HCT116 (cell line): Measurements from ENCODE around the gene IL18RAP. TPM values are rescaled to one million over a fixed set of nuclear protein-coding genes. Genes with fewer than 3 reads are reported as not detected.

Source experiments
- ATAC-seq: fragments of 200-7000 bp; cut with Tn5 transposase; 2 replicates; pipeline ENCODE4 v1.9.1; 2020; ENCODE audit warnings: mild to moderate bottlenecking, moderate library complexity
- BruUV-seq: library from RNA; stranded (reverse); fragments of 400-500 nt; replicated peaks from 2 replicates; lab custom pipeline; 2021; lab: Mats Ljungman, UMichigan
- CTCF ChIA-PET: fragments of 300-600 bp; sonication (Branson Sonifier 250); formaldehyde crosslinking; loops from one replicate; lab custom pipeline; 2021; ENCODE audit warnings: antibody characterized with exemption; lab: Charles Lee
- POLR2A ChIA-PET: fragments of 300-600, 350-600 bp; sonication (Branson Sonifier 250); formaldehyde crosslinking; loops from one replicate; lab custom pipeline; 2021; ENCODE audit warnings: antibody characterized with exemption; lab: Charles Lee
- RAD21 ChIA-PET, 2 experiments: fragments of 300-600 bp; sonication (Branson Sonifier 250); formaldehyde crosslinking; loops; one replicate each; lab custom pipeline; 2023; ENCODE audit warnings: low total read pairs in 2 of 2; ENCODE audit not compliant: uncharacterized antibody in 2 of 2, unreplicated experiment in 2 of 2, low non-redundant PET in 1 of 2; lab: Charles Lee
- DNase-seq: peaks from one replicate; pipeline ENCODE4 v3.0.0-alpha.2; 2010; ENCODE audit warnings: low read depth, low spot score
- H2AFZ ChIP-seq: fragments of 200-600 bp; shearing (Covaris generic), sonication (generic); 2 replicates; pipeline ENCODE4 v1.6.1; 2017; ENCODE audit warnings: low read depth, mixed run types, mixed read lengths, antibody characterized with exemption, low read length; ENCODE audit not compliant: poor library complexity, severe bottlenecking
- H3K27ac ChIP-seq: 2 replicates; pipeline ENCODE4 v1.5.1; 2012; ENCODE audit warnings: low read depth, low read length
- H3K27me3 ChIP-seq: fragments of 200-600 bp; sonication (generic); 2 replicates; pipeline ENCODE4 v1.6.1; 2016; ENCODE audit warnings: mixed run types, low read length, mixed read lengths; ENCODE audit not compliant: insufficient read depth
- H3K36me3 ChIP-seq, 2 experiments: fragments of 200-500 bp in 1 of 2; fragments of 200-600 bp in 1 of 2; sonication (Bioruptor generic) in 1 of 2; sonication (generic) in 1 of 2; 2 replicates each; pipeline versions ENCODE4 v1.5.1 to v1.6.1; 2014 to 2016; ENCODE audit warnings: low read length in 2 of 2, inconsistent platforms in 1 of 2, mixed read lengths in 1 of 2, mixed run types in 1 of 2; ENCODE audit not compliant: insufficient read depth in 2 of 2, control insufficient read depth in 1 of 2
- H3K4me1 ChIP-seq, 2 experiments: fragments of 200-600 bp in 1 of 2; sonication (generic) in 1 of 2; 2 replicates each; pipeline versions ENCODE4 v1.5.1 to v1.6.1; 2012 to 2017; ENCODE audit warnings: low read length in 2 of 2, inconsistent platforms in 1 of 2, mild to moderate bottlenecking in 1 of 2, mixed read lengths in 1 of 2, mixed run types in 1 of 2, moderate library complexity in 1 of 2; ENCODE audit not compliant: insufficient read depth in 2 of 2, control insufficient read depth in 1 of 2
- H3K4me2 ChIP-seq: fragments of 200-600 bp; sonication (generic); 2 replicates; pipeline ENCODE4 v1.6.1; 2017; ENCODE audit warnings: mixed run types, low read length, mixed read lengths
- H3K4me3 ChIP-seq, 2 experiments: fragments of 200-600 bp in 1 of 2; sonication (generic) in 1 of 2; replicated peaks in 1 of 2; 2 replicates each; pipeline ENCODE4 v1.5.1; 2011 to 2016; ENCODE audit warnings: low read length in 2 of 2, control low read depth in 1 of 2, low read depth in 1 of 2, mild to moderate bottlenecking in 1 of 2, mixed read lengths in 1 of 2, mixed run types in 1 of 2
- H3K79me2 ChIP-seq: fragments of 200-600 bp; sonication (generic); 2 replicates; pipeline ENCODE4 v1.6.1; 2017; ENCODE audit warnings: mild to moderate bottlenecking, mixed run types, low read length, moderate library complexity, mixed read lengths; ENCODE audit not compliant: insufficient read depth
- H3K9ac ChIP-seq: fragments of 200-600 bp; sonication (generic); 2 replicates; pipeline ENCODE4 v1.6.1; 2016; ENCODE audit warnings: low read length, mixed read lengths
- H3K9me2 ChIP-seq: fragments of 200-600 bp; sonication (generic), shearing (Covaris generic); 2 replicates; pipeline ENCODE4 v1.6.1; 2017; ENCODE audit warnings: mixed run types, mild to moderate bottlenecking, moderate library complexity; ENCODE audit not compliant: insufficient read depth
- H3K9me3 ChIP-seq, 2 experiments: fragments of 200-500 bp in 1 of 2; fragments of 200-600 bp in 1 of 2; sonication (Bioruptor generic) in 1 of 2; sonication (generic) in 1 of 2; 2 replicates each; pipeline ENCODE4 v1.6.1; 2014 to 2017; ENCODE audit warnings: low read length in 2 of 2, mixed read lengths in 2 of 2, inconsistent platforms in 1 of 2, low read depth in 1 of 2, mild to moderate bottlenecking in 1 of 2, mixed run types in 1 of 2, moderate library complexity in 1 of 2; ENCODE audit not compliant: control insufficient read depth in 1 of 2, insufficient read depth in 1 of 2
- H4K20me1 ChIP-seq: fragments of 200-600 bp; sonication (generic), shearing (Covaris generic); 2 replicates; pipeline ENCODE4 v1.6.1; 2017; ENCODE audit warnings: mixed run types, mild to moderate bottlenecking, moderate library complexity; ENCODE audit not compliant: insufficient read depth
- ATF3 ChIP-seq: IDR thresholded peaks from 2 replicates; pipeline ENCODE4 v1.6.1; 2012
- CEBPB ChIP-seq: IDR thresholded peaks from 2 replicates; pipeline ENCODE4 v1.6.1; 2012; ENCODE audit warnings: low read depth
- CTCF ChIP-seq, 3 experiments: fragments of 200-600 bp in 1 of 3; sonication (generic) in 1 of 3; IDR thresholded peaks in 2 of 3; conservative IDR thresholded peaks in 1 of 3; 2 replicates each; pipeline ENCODE4 v1.5.1; 2012 to 2017; ENCODE audit warnings: low read depth in 2 of 3, low read length in 2 of 3, antibody characterized with exemption in 1 of 3, borderline replicate concordance in 1 of 3, control low read depth in 1 of 3, mild to moderate bottlenecking in 1 of 3, mixed read lengths in 1 of 3, mixed run types in 1 of 3, moderate library complexity in 1 of 3; ENCODE audit not compliant: insufficient read depth in 1 of 3
- FOSL1 ChIP-seq: IDR thresholded peaks from 2 replicates; pipeline ENCODE4 v1.6.1; 2012; ENCODE audit warnings: low read depth
- JUND ChIP-seq: IDR thresholded peaks from 2 replicates; pipeline ENCODE4 v1.6.1; 2012
- MAX ChIP-seq: IDR thresholded peaks from 2 replicates; pipeline ENCODE4 v1.6.1; 2012
- POLR2A ChIP-seq: IDR thresholded peaks from 2 replicates; pipeline ENCODE4 v1.7.0; 2011; ENCODE audit warnings: borderline replicate concordance; ENCODE audit not compliant: insufficient read depth, insufficient read length; ENCODE audit errors: extremely low read depth
- REST ChIP-seq: IDR thresholded peaks from 2 replicates; pipeline ENCODE4 v1.6.1; 2012; ENCODE audit warnings: low read depth
- SP1 ChIP-seq: IDR thresholded peaks from 2 replicates; pipeline ENCODE4 v1.6.1; 2012; ENCODE audit warnings: low read depth
- SRF ChIP-seq: IDR thresholded peaks from 2 replicates; pipeline ENCODE4 v1.6.1; 2012; ENCODE audit warnings: low read depth
- YY1 ChIP-seq: IDR thresholded peaks from 2 replicates; pipeline ENCODE4 v1.6.1; 2011; ENCODE audit warnings: low read length, low read depth, moderate library complexity, mild to moderate bottlenecking; ENCODE audit not compliant: insufficient replicate concordance; ENCODE audit errors: extremely low read depth
- ZNF274 ChIP-seq: fragments of 200-500 bp; sonication (Bioruptor generic); IDR thresholded peaks from 2 replicates; pipeline ENCODE4 v1.6.1; 2014; ENCODE audit warnings: mild to moderate bottlenecking, low read depth, low read length, inconsistent platforms
- intact Hi-C: fragments of 100-400 bp; cut with micrococcal nuclease; formaldehyde crosslinking; loops from 2 replicates; pipeline ENCODE4 v1.10.0; 2022
- total RNA-seq: library from RNA; stranded (reverse); gene quantifications from one replicate; pipeline ENCODE4 v1.2.1, GENCODE V29; 2021; ENCODE audit not compliant: unreplicated experiment

The IL18RAP gene
- total RNA-seq, 1 experiment from 2014 or later = not detected

GRCh38 chr2:102498414-102498813, 75.5 kb downstream of the IL18RAP start:
- Histone ChIP-seq H3K79me2 (no peaks in the 10 kb centered on the region), H3K9me3 (no peaks in the 10 kb centered on the region), H2AFZ (no peak overlapping the region)
- no peak for DNase-seq
- intact Hi-C loops = no loop called here
- no peak for TF ChIP-seq SRF
- TF ChIP-seq, all 23 proteins: peak for 0
- Histone ChIP-seq H3K27me3 (no peaks in the 10 kb centered on the region), H3K4me1 (no peaks in the 10 kb centered on the region), H4K20me1 (no peaks in the 10 kb centered on the region), H3K27ac (no peak overlapping the region), H3K9ac (no peak overlapping the region), H3K4me3 (no peak overlapping the region), H3K36me3 (no peaks in the 10 kb centered on the region), H3K9me2 (no peaks in the 10 kb centered on the region), H3K4me2 (no peak overlapping the region)
- no peak for ATAC-seq
- ChIA-PET CTCF (no interaction called here), RAD21 (no interaction called here), POLR2A (no interaction called here)
- no TSS peak for BruUV-seq

GRCh38 chr2:102499558-102499957, 76.6 kb downstream of the IL18RAP start:
- Histone ChIP-seq H3K4me2 (no peak overlapping the region), H3K36me3 (no peaks in the 10 kb centered on the region), H3K9ac (no peak overlapping the region), H3K79me2 (no peaks in the 10 kb centered on the region), H2AFZ (no peak overlapping the region), H4K20me1 (no peaks in the 10 kb centered on the region), H3K9me2 (no peaks in the 10 kb centered on the region), H3K27ac (no peak overlapping the region), H3K4me1 (no peaks in the 10 kb centered on the region), H3K27me3 (no peaks in the 10 kb centered on the region), H3K4me3 (no peak overlapping the region), H3K9me3 (no peaks in the 10 kb centered on the region)
- intact Hi-C loops = no loop called here
- no peak for DNase-seq
- ChIA-PET RAD21 (no interaction called here), POLR2A (no interaction called here), CTCF (interaction anchor here (1.0 kb wide), 1 partner anchor 26 kb away, joined by 3 read pairs; the partner anchor contains the start of gene SLC9A4)
- ATAC-seq = no peak
- no TSS peak for BruUV-seq
- TF ChIP-seq CEBPB = no peak
- no peak for TF ChIP-seq CTCF (IDR thresholded peaks at IDR 0.05 in 2 of 3, conservative IDR thresholded peaks at IDR 0.05 in 1 of 3; ENCODE audit: borderline replicate concordance in 1 of 3, insufficient read depth in 1 of 3, low read depth in 2 of 3, low read length in 2 of 3)
- no peak for TF ChIP-seq SP1
- no peak for TF ChIP-seq JUND
- no peak for TF ChIP-seq POLR2A
- TF ChIP-seq FOSL1 = no peak
- TF ChIP-seq YY1 = no peak
- TF ChIP-seq ATF3 = no peak
- no peak for TF ChIP-seq MAX
- no peak for TF ChIP-seq REST
- TF ChIP-seq SRF = no peak
- TF ChIP-seq ZNF274 = no peak
